H9 (cell line): ENCODE measurements around the gene MME. TPM values are rescaled to one million over a fixed set of nuclear protein-coding genes. Genes with fewer than 3 reads are reported as not detected.

Experiments used
- DNase-seq: peaks from one replicate; pipeline ENCODE4 v3.0.0-alpha.2; 2017
- H2AFZ ChIP-seq: one replicate; pipeline ENCODE4 v1.6.1; 2013; ENCODE audit warnings: mild to moderate bottlenecking, low read length, control low read depth, moderate library complexity
- H2AK5ac ChIP-seq: 2 replicates; pipeline ENCODE4 v1.6.1; 2013; ENCODE audit warnings: low read length, control low read depth, mixed read lengths; ENCODE audit not compliant: insufficient read length
- H2BK120ac ChIP-seq: one replicate; pipeline ENCODE4 v1.6.1; 2013; ENCODE audit warnings: low read depth, mild to moderate bottlenecking, low read length, control low read depth, inconsistent platforms; ENCODE audit not compliant: poor library complexity, severe bottlenecking
- H2BK12ac ChIP-seq: 2 replicates; pipeline ENCODE4 v1.6.1; 2013; ENCODE audit warnings: low read length, control low read depth, mixed read lengths, low read depth; ENCODE audit not compliant: insufficient read length
- H2BK15ac ChIP-seq: 2 replicates; pipeline ENCODE4 v1.6.1; 2013; ENCODE audit warnings: low read depth, low read length, control low read depth
- H2BK20ac ChIP-seq: one replicate; pipeline ENCODE4 v1.6.1; 2013; ENCODE audit warnings: low read depth, mild to moderate bottlenecking, low read length, control low read depth, inconsistent platforms; ENCODE audit not compliant: poor library complexity, severe bottlenecking
- H2BK5ac ChIP-seq: 2 replicates; pipeline ENCODE4 v1.6.1; 2013; ENCODE audit warnings: low read length, control low read depth, mixed read lengths; ENCODE audit not compliant: insufficient read length
- H3K14ac ChIP-seq: 2 replicates; pipeline ENCODE4 v1.6.1; 2013; ENCODE audit warnings: low read length, control low read depth; ENCODE audit not compliant: insufficient read depth
- H3K18ac ChIP-seq: 2 replicates; pipeline ENCODE4 v1.6.1; 2013; ENCODE audit warnings: low read depth, mild to moderate bottlenecking, mixed read lengths, low read length, control low read depth; ENCODE audit not compliant: insufficient read length
- H3K23ac ChIP-seq: 2 replicates; pipeline ENCODE4 v1.6.1; 2013; ENCODE audit warnings: low read length, control low read depth, mixed read lengths, low read depth; ENCODE audit not compliant: insufficient read length
- H3K23me2 ChIP-seq: 2 replicates; pipeline ENCODE4 v1.6.1; 2013; ENCODE audit warnings: low read depth, mild to moderate bottlenecking, mixed read lengths, low read length, control low read depth; ENCODE audit not compliant: insufficient read length, poor library complexity, severe bottlenecking
- H3K27ac ChIP-seq: 2 replicates; pipeline ENCODE4 v1.5.1; 2013; ENCODE audit warnings: low read length, control low read depth, mixed read lengths, low read depth; ENCODE audit not compliant: insufficient read length
- H3K27me3 ChIP-seq: 2 replicates; pipeline ENCODE4 v1.6.1; 2013; ENCODE audit warnings: low read length, control low read depth, inconsistent platforms; ENCODE audit not compliant: insufficient read depth
- H3K4ac ChIP-seq: 2 replicates; pipeline ENCODE4 v1.6.1; 2013; ENCODE audit warnings: low read depth, mild to moderate bottlenecking, control low read depth, inconsistent platforms, low read length, moderate library complexity
- H3K4me1 ChIP-seq: 2 replicates; pipeline ENCODE4 v1.6.1; 2013; ENCODE audit warnings: low read length, control low read depth, inconsistent platforms; ENCODE audit not compliant: insufficient read depth
- H3K4me2 ChIP-seq: 2 replicates; pipeline ENCODE4 v1.6.1; 2013; ENCODE audit warnings: low read length, control low read depth, mixed read lengths; ENCODE audit not compliant: insufficient read length, insufficient read depth
- H3K56ac ChIP-seq: 2 replicates; pipeline ENCODE4 v1.6.1; 2013; ENCODE audit warnings: low read depth, mild to moderate bottlenecking, mixed read lengths, low read length, control low read depth; ENCODE audit not compliant: insufficient read length
- H3K79me1 ChIP-seq: 2 replicates; pipeline ENCODE4 v1.6.1; 2013; ENCODE audit warnings: low read depth, mild to moderate bottlenecking, moderate library complexity, low read length, control low read depth, inconsistent platforms; ENCODE audit not compliant: insufficient read depth, poor library complexity, severe bottlenecking
- H3K79me2 ChIP-seq: 2 replicates; pipeline ENCODE4 v1.6.1; 2013; ENCODE audit warnings: low read length, control low read depth, inconsistent platforms; ENCODE audit not compliant: insufficient read depth
- H3K9ac ChIP-seq: 2 replicates; pipeline ENCODE4 v1.6.1; 2013; ENCODE audit warnings: low read length, control low read depth, mixed read lengths; ENCODE audit not compliant: insufficient read length; ENCODE audit errors: extremely low read depth
- H3K9me3 ChIP-seq: one replicate; pipeline ENCODE4 v1.6.1; 2013; ENCODE audit warnings: low read depth, low read length, inconsistent platforms; ENCODE audit not compliant: control insufficient read depth
- H3T11ph ChIP-seq: one replicate; pipeline ENCODE4 v1.6.1; 2013; ENCODE audit warnings: mild to moderate bottlenecking, low read length, control low read depth, inconsistent platforms
- H4K20me1 ChIP-seq: one replicate; pipeline ENCODE4 v1.6.1; 2013; ENCODE audit not compliant: control insufficient read depth, insufficient read length, insufficient read depth
- H4K5ac ChIP-seq: 2 replicates; pipeline ENCODE4 v1.6.1; 2013; ENCODE audit warnings: low read depth, mild to moderate bottlenecking, mixed read lengths, low read length, control low read depth; ENCODE audit not compliant: insufficient read length
- H4K8ac ChIP-seq: replicated peaks from 2 replicates; pipeline ENCODE4 v1.6.1; 2013; ENCODE audit warnings: low read length, control low read depth, mixed read lengths, low read depth; ENCODE audit not compliant: insufficient read length
- H4K91ac ChIP-seq: 2 replicates; pipeline ENCODE4 v1.6.1; 2013; ENCODE audit warnings: low read depth, mild to moderate bottlenecking, moderate library complexity, mixed read lengths, low read length, control low read depth; ENCODE audit not compliant: insufficient read length
- H3K27ac Mint-ChIP-seq, 3 experiments: 2 replicates in 2 of 3; 3 replicates in 1 of 3; pipeline ENCODE4 v1.8.0; 2020 to 2021; ENCODE audit warnings: mixed read lengths in 3 of 3, mild to moderate bottlenecking in 1 of 3, moderate library complexity in 1 of 3
- H3K27me3 Mint-ChIP-seq: 2 replicates; pipeline ENCODE4 v1.8.0; 2021; ENCODE audit warnings: low read depth, mild to moderate bottlenecking, moderate library complexity, mixed read lengths
- H3K36me3 Mint-ChIP-seq, 3 experiments: 2 replicates in 2 of 3; 3 replicates in 1 of 3; pipeline ENCODE4 v1.8.0; 2020 to 2021; ENCODE audit warnings: low read depth in 3 of 3, mixed read lengths in 3 of 3; ENCODE audit not compliant: insufficient read depth in 1 of 3
- H3K4me1 Mint-ChIP-seq, 2 experiments: 2 replicates each; pipeline ENCODE4 v1.8.0; 2020; ENCODE audit warnings: mixed read lengths in 2 of 2
- H3K4me3 Mint-ChIP-seq, 2 experiments: 2 replicates in 1 of 2; 3 replicates in 1 of 2; pipeline ENCODE4 v1.8.0; 2020 to 2021; ENCODE audit warnings: mild to moderate bottlenecking in 2 of 2, mixed read lengths in 2 of 2, moderate library complexity in 1 of 2
- H3K9me3 Mint-ChIP-seq, 2 experiments: 2 replicates in 1 of 2; 3 replicates in 1 of 2; pipeline ENCODE4 v1.8.0; 2020; ENCODE audit warnings: mild to moderate bottlenecking in 2 of 2, mixed read lengths in 2 of 2, moderate library complexity in 1 of 2
- WGBS: extraction: QIAGEN DNeasy Blood & Tissue Kit; methylation state at CpG from one replicate; pipeline ENCODE4 v1.1.7; 2013; ENCODE audit warnings: missing lambda C conversion rate, low lambda C conversion rate, mixed read lengths; ENCODE audit not compliant: insufficient read length; ENCODE audit errors: extremely low coverage; 5-methylcytosine and 5-hydroxymethylcytosine counted together
- total RNA-seq: library from RNA; stranded (reverse); gene quantifications from 2 replicates; pipeline ENCODE4 v1.2.1, GENCODE V29; 2021
- TF ChIP-seq, protein P1 (sequence below): fragments of 200-600 bp; sonication (generic); conservative IDR thresholded peaks from 3 replicates; pipeline ENCODE4 v1.8.0; 2021; ENCODE audit warnings: antibody characterized with exemption, mild to moderate bottlenecking

MME gene
- total RNA-seq, 1 experiment from 2014 or later: 16.4 TPM

DNA sequence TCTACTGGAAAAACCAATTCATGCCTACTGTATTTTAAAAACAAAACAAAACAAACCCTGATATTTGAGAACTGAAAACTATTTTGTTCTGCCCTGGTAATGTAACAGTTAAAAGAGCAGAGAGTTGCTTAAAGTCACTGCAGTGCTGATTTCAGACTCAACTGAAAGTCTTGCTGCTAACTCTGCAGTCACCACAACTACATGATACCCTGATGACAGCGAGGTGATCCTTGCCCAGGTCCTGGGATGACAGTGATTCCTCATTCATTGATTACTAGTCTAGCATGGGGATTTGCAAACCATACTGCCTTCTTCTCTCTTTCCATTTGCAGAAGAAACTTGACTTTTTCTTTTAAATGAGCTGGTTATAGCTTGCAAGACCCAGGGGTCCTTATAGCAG is 67.5 kb downstream of the MME start:
- Histone ChIP-seq H3K23me2 (no peaks in the 10 kb centered on the region), H3K14ac (no peak overlapping the region), H2BK5ac (no peak overlapping the region), H2AFZ (no peak overlapping the region), H4K5ac (no peak overlapping the region), H2BK12ac (no peak overlapping the region), H4K20me1 (no peaks in the 10 kb centered on the region), H3K27me3 (no peaks in the 10 kb centered on the region), H4K91ac (no peak overlapping the region), H3T11ph (no peak overlapping the region), H3K9me3 (no peaks in the 10 kb centered on the region), H3K79me2 (no peaks in the 10 kb centered on the region), H3K56ac (no peak overlapping the region), H3K4me2 (no peak overlapping the region), H2BK15ac (no peak overlapping the region), H3K27ac (no peak overlapping the region), H3K4me1 (no peaks in the 10 kb centered on the region), H2AK5ac (no peak overlapping the region), H4K8ac (no peak overlapping the region), H3K4ac (no peak overlapping the region), H2BK20ac (no peak overlapping the region), H3K9ac (no peak overlapping the region), H2BK120ac (no peak overlapping the region), H3K23ac (no peak overlapping the region), H3K79me1 (no peaks in the 10 kb centered on the region), H3K18ac (no peak overlapping the region)
- TF ChIP-seq, protein P1, sequence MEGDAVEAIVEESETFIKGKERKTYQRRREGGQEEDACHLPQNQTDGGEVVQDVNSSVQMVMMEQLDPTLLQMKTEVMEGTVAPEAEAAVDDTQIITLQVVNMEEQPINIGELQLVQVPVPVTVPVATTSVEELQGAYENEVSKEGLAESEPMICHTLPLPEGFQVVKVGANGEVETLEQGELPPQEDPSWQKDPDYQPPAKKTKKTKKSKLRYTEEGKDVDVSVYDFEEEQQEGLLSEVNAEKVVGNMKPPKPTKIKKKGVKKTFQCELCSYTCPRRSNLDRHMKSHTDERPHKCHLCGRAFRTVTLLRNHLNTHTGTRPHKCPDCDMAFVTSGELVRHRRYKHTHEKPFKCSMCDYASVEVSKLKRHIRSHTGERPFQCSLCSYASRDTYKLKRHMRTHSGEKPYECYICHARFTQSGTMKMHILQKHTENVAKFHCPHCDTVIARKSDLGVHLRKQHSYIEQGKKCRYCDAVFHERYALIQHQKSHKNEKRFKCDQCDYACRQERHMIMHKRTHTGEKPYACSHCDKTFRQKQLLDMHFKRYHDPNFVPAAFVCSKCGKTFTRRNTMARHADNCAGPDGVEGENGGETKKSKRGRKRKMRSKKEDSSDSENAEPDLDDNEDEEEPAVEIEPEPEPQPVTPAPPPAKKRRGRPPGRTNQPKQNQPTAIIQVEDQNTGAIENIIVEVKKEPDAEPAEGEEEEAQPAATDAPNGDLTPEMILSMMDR: no peak
- H3K4me1 Mint-ChIP-seq: no peaks in the 10 kb centered on the region
- no peak overlapping the region for H3K4me3 Mint-ChIP-seq
- no CpG with 5 or more reads among the region's 1 CpG for WGBS
- no peak for DNase-seq
- H3K36me3 Mint-ChIP-seq: no peaks in the 10 kb centered on the region; a peak in 1 of 7 replicates
- H3K27me3 Mint-ChIP-seq: no peaks in the 10 kb centered on the region
- no peaks in the 10 kb centered on the region for H3K9me3 Mint-ChIP-seq
- no peak overlapping the region for H3K27ac Mint-ChIP-seq
